Astrocyte of the hippocampus (primary cell): ENCODE measurements around the gene LDB3.
"Not testable (repeated sequence)": the region's sequence is repeated elsewhere in the genome, so short reads cannot be mapped to it uniquely, and the experiment has no call there.

Source experiments
- DNase-seq: peaks from one replicate; pipeline ENCODE4 v3.0.0; 2011; ENCODE audit warnings: low read depth, low spot score

The LDB3 gene

DNA sequence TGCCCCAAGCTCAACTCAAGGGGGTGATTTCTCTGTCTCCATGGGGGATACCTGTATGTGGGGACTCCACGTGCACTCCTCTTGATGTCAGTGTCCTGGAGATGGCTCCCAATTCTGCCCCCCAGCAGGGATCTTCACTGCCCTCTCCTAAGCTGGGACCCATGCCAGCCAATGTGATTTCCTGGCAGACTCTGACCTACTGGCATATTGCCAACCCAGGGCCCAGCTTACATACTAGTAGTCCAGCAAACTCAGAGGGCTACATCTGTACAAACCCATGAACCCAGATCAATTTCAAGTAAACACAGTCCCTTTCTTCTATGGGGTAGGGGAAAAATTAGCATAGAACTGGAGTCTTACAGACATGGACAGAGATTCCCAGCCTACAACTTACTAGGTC is 61.9 kb downstream of the LDB3 start:
- DNase-seq = peak; percentile 20

DNA sequence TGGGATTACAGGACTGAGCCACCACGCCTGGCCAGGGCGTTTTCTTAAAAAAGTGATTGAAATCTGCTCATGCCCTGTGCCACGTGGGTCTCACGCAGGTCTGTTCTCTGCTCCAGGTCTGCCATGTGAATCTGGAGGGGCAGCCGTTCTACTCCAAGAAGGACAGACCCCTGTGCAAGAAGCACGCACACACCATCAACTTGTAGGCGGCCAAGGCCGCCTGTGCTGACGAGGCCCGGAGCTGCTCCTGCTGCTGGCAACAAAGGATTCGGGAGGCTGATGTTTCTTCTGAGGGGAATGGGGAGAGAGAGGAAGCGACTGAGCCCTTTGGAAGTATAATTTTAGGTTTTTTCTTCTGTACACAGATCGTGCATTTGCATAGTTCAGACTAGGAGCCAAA is 64.5 kb downstream of the LDB3 start:
- DNase-seq = no peak

DNA sequence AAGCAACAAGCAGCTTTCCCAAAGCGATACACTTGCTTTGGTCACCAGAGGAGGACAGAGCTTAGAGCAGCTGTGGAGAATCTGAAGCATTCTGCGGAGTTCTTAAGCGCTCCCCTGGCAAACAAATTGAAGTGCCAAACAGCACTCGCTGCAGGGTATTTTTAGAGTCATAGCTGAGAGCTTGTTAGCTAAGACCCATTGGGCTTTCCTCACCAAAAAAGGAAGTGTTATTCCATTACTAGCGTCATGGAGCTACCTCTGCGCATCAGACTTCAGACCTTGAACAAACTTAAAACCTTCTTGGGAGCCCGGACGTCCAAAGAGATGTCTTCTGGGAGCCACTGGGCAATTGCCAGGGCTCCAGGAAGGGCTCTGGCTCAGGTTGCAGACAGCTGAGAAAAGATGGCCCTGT is 65.0 kb downstream of the LDB3 start:
- no peak for DNase-seq

DNA sequence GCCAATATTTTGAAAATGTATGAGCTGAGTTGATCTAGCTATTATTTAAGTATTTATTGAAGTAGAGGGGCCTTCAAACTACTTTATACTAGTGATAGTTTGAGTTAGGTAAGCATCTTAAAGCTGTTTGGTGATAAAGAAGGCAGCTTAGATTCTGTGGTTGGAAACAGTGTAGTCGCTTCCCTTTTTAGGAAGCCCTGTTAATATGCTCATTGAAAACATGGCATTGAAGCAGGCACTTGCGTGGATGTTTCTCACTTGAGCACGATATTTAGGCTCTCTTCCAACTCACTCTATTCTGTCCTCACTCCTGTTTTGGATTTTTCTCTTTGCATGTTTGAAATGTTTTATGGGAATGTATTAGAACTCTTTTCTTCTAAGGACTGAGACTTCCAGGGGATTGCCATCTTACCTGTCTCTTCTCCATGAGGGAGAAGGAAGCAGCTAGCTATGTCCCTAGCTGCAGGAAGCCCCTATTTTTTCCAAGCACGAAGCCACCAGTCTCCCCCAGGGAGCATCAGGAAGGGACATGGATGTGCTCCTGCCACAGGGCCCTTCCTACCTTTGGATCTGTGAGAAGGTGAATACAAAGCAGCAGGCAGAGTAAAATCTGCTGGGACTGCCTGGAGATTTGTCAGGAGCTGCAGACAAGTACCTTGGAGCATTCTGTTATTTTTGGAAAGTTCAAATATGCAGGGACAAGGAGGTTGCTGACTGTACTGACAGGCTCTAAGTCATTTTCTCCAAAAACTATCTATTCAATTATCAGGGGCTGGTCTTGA is 66.1 kb downstream of the LDB3 start:
- DNase-seq = no peak

DNA sequence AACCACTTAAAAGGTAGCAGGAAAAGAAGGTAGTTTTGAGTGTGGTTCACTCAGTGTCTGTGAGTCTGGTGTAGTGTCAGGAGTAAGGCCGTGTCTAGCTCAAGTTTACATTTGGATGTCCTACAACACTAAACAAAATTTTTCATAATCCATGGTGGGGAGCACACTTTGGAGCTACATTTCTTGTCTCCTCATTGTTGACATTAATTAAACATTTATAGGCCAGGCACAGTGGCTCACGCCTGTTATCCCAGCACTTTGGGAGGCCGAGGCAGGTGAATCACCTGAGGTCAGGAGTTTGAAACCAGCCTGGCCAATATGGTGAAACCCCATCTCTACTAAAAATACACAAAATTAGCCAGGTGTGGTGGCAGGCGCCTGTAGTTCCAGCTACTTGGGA is 67.0 kb downstream of the LDB3 start:
- not testable (repeated sequence) for DNase-seq

DNA sequence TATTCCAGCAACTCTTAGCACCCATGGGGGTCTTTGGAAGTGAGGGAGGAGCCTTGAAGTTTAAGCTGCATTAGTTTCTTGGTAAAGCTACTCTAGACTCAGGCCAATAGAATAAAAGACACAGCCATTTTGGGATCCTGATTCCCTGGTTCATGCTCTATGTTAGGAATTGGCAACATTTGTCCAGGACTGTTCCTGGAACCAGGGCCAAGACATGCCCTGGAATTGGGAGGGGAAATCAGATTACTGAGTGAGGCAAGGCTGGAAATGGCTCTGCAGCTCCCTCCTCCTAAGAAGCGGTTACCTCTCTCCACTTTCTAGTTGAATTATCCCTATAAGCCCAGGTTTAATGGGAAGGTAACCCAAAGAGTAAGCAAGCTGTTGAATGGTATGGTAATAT is 73.9 kb downstream of the LDB3 start:
- no peak for DNase-seq

DNA sequence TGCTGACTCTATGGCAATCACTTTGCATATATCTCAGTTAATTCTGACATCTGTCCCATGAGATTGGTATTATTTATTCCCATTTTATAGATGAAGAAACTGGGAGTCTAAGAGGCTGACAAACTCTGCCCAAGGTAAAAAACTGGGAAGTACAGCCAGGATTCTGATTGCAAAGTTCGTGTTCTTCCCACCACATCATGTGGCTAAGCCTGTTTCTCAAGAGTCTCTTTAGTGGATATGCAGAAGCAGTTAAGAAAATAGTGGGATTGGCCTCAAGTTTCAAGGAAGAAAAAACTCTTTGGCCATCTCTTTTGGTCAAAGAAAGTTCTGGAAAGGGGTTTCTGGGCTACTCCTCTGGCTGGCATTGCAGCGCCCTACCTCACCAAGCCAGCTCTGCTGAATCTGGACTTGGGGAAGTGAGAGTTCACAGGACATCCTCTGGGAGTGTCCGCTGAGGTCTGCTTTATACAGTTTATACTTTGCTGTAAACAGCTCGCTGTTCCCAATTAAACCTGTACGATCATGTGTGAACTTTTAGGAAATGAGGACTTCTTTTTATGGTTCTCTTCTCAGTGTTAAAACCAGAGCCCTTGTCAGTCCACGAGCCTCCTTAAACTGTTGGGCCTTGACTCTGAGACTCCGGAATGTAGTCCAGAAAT is 75.9 kb downstream of the LDB3 start:
- DNase-seq = no peak

DNA sequence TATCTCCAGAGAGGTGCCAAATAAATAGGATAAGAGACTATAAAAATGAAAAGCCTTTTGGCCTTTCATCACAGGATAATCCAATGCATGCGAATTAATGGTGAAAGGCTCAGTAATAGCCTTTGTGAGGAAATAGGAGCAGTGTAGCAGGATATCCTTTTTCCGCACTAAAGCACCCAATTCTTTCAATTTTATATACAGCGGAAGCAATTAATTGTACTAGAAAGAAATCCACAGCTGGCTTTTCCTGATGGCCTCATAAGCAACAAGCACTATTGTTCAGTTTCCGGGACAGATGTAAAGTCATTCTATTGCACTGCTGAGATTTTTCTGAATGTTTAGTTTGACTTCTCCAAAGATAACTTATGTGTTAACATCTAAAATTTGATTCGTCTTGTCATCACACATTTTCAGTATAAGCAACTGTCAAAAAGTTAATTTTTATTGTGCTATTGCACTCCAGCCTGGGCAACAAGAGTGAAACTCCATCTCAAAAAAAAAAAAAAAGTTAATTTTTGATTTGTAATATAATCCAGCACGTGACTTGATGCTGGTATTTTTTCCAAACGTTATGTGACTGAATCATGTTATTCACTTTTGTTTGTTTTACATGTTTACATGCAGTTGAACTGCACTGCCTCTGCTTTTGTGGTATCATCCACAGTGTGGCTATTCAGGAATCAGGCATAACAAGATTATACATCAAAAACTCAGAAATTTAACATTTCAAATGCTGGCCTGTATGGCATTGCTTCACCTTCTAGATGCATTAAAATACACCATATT is 79.7 kb downstream of the LDB3 start:
- DNase-seq = no peak

DNA sequence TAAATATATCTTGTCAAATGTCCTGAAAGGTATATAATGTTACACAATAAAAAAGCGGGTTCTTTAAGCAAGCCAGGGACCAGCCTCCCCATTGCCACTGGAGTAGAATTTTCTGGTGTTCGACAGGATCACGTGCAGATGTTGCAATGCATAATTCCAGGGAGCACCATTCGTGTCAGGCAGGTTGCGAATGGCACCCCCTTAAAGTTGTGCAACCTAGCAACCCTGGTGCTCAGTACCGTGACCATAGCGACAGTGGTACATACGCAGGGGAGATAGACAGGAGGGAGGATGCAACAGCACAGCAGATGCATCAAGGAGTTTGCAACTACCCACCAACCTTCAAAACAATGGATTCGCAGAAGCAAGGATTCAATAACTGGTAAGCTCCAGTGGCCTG is 81.5 kb downstream of the LDB3 start:
- no peak for DNase-seq

DNA sequence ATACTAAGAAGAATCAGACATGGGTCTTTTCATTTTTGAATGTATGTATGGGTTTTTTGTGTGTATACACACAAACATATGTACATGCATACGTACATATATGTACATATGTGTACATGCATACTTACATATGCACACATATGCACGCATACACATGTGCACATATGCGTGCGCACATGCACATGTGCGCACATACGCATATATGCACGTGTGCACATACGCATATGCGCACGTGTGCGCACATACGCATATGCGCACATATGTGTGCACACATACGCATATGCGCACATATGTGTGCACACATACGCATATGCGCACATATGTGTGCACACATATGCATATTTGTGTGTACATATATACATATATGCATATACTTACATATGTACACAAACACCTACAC is 83.2 kb downstream of the LDB3 start:
- DNase-seq = no peak

DNA sequence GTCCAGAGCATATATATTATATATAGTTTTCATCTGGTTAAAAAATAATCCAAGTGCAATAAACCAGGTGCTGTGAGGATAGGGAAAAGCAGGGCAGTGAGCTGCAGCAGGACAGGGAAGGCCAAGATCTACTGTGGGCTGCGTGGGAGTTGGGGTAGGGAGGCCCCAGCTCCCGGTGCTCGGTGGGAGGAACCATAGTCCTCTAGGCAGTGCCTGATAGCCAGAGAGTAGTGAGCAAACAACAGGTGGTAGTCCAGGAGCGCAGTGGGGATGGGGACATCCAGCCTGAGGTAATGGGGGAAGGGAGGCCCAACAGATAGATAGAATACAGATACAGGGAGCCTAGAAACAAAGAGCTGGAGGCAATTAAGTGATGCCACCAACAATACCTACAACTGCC is 84.0 kb downstream of the LDB3 start:
- no peak for DNase-seq

DNA sequence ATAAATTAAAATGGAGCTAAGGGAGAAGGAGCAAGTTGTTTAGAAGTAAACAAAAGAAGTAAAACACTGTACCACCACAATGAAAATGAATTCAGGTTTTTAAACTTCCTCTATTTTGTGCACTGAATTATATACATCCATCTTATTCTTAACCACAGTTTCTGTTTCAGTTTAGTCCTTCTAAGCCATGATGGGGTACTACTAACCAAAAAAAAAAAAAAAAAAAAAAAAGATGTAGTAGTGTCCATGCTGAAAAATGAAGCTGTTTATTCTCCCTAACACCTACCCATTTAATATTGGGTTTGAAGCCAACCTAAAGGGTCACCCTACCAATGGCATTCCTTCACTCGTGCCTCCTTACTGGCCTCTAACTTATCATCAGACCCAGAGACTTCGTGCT is 84.7 kb downstream of the LDB3 start:
- no peak for DNase-seq

DNA sequence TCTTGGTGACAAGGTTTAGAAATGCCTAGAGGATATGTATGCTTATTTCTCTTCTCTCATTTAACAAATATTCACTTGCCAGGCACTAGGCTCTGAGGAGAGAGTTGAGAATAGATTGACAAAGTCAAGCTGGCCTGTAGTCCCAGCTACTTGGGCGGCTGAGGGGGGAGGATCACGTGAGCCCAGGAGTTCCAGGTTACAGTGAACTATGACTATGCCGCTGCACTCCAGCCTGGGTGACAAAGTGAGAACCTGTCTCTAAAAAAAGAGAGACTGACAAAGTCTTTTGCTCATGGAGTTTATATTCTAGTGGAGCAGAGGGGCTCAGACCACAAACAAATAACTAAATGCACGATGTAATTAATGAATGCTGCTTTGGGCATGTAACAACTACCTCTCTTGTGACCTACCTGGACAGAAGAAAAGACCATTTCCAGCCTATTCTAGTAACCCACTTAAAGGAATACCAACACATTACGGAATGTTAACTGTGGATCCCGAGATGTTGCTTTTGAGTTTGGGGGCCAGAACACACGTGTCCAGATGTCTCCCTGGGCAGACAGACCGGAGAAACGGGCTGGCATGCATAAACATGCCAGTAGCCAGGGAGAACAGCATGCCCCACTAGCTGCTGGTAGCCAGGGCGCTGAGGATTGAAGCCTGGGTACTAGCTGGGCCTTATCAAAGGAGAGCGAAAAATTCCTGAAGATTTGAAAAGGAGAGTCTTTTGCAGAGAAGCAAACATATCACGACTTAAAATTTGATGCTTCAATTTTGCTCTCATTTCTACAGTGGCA is 85.5 kb downstream of the LDB3 start:
- no peak for DNase-seq

DNA sequence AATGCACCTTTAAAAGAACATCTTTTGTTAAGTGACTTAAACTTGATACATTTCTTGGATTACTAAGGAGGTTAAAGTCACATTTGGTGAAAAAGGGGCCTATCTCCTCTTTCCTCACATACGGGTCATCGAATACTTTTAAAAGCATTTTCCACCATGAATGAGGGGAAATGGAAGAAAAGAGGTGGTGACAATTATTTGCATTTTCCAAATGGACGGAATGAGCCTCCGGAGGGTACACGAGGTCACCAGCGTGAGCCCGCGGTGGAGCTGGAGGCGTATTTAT is 87.1 kb downstream of the LDB3 start:
- no peak for DNase-seq

DNA sequence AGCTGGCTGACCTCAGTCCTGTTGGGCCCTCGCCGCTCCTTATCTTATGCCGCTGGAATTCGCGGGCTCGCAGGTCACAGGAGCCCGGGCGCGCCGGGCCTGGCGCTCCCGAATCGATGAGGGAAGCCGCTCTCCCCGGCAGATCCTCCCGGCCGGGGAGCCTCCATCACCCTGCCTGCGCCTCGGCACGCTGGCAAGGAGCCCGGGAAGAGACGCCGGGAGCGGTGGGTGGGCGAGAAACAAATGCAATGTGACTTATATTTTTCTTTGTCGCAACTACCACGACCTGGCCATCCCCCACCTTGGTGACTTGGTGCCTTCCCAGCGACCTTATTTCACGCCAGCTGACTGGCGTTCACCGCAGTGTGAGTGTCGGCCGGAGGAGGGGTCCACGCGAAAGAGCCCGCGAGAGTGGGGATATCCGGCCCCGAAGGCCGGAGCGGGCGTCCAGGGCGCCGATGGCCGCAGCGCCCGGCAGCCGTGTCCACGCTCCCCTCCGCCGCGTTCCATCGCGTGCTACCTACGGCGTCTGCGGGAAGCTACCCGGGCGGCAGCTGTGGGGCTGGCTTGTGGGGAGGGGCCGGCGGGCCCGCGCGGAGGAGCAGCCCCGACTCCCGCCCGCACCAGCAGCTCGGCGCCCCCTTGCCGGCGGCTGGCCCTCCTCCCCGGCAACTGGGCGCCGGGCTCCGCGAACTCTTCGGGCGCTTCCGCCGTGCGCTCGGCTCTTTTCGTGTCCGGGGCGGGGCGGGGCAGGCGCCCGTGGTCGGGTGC is 87.6 kb downstream of the LDB3 start:
- peak; percentile 98 for DNase-seq

DNA sequence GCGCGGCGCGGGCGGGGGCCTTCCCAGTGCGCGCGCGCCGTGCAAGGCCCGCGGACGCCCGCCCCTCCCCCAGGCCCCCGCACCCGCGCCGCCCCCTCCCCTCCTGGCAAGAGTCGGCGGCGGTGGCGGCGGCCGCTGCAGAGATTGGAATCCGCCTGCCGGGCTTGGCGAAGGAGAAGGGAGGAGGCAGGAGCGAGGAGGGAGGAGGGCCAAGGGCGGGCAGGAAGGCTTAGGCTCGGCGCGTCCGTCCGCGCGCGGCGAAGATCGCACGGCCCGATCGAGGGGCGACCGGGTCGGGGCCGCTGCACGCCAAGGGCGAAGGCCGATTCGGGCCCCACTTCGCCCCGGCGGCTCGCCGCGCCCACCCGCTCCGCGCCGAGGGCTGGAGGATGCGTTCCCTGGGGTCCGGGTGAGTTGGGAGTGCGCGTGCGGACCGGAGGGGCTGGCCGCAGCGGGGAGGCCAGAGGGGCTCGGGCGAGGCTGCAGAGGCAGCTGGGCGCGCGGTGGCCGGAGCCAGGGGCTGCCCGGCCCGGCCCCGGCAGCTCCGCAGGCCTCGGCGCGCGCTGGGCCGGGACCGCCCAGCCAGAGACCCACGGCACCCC is 88.3 kb downstream of the LDB3 start, which contains the start of gene BMPR1A:
BMPR1A (plus strand) TSS at position 109 of the 602 bp plus-strand sequence. CDS start 119,400 bp downstream, outside the sequence.
- DNase-seq = peak; percentile 69

DNA sequence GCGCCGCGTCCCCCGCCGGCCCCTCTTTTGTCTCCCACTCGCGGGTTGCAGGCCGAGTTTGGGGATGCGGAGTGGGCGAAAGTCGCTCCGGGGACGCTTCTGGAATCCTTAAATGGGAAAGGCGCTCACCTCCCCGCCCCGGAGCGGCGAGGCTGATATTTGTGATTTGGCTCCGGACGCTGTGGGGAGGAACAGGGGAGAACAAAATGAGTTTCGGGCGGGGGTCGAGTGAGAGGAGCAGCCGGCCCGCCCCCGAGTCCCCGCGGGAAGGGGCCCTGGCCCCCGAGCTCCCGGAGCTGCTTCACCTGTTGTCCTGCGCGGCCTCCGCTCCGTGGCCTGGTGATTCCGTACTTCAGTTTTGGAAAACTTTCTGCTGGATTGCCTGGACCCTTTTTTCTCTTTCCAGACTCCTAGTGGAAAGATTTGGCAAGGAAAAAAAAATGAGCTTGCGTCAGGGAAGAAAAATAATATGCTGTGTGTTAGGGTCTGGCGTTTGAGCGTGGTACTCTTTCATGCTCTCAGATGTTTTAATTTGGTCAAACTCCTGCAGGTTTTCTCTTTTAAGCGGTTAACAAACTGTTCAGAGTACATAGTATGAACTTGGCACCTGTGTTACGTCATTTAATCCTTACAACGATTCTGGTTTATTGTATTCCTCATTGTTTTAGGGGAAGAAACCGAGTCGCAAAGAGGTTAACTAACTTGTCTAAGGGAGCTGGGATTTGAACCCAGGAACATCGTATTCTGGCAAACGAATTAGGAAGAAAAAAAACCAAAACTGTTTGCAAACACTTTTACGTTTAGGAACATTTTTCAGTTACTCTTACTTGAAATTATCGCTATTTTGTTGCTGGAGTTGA is 89.0 kb downstream of the LDB3 start:
- DNase-seq = peak; percentile 68

DNA sequence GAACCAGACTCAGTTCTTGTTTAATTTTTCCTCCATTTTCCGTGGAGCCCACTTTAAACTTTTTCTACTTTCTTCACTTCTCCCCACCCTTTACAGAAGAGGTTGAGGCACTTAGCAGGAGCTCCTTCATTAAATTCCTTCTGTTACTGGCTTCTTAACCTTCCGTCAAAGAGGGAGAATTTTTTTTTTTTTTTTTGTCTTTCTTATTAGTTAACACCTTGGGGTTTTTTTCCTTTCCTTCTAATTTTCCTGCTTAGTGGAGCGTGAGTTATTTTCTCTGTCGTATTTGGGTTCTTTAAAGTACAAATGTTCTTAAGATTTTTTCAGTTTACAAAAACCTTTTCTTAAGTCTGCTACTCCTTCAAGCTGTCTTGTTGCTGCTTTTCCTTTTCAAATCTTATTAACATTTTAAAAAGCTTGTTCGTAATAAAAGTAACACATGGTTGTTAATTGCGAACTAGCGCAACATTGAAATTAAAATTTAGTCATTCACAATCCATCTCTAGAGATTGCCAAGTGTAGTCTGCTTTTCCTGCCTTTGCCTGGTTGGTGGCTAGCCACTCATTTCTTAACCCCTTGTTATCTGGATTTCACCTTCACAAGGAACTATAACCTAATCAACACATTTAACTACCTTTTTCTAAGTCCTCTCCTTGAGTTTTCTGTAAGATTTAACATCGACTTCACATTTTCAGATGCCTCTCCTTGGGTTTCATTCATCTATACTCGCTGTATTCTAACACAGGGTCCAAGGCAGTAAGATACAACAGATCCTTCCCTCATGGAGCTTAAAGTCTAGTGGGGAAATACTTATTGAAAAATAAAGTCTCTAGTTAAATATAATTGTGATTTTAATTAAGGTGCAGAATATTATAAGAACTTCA is 90.1 kb downstream of the LDB3 start:
- peak; percentile 40 for DNase-seq
